ENCODE data around the gene EME1. TPM values are rescaled to one million over a fixed set of nuclear protein-coding genes. Genes with fewer than 3 reads are reported as not detected.

EME1 gene
- total and polyA plus RNA-seq, 10 of the 15 experiments (the other 5 are each of a cell fraction or from before 2014, with no cell fraction given) = 13.8 to 40.5 (median 22.0) TPM

GRCh38 chr17:50326831-50327364, 46.1 kb upstream of the EME1 start (continued):
- TF ChIP-seq CUX1 (IDR thresholded peaks at IDR 0.05; ENCODE audit: insufficient replicate concordance, low read depth, low read length) = no peak
- TF ChIP-seq CREM (IDR thresholded peaks at IDR 0.05; ENCODE audit: low read depth) = no peak
- 0 out of 2 replicates have a peak, but pooled peaks have one; percentile 4 for TF ChIP-seq TCF12 (IDR thresholded peaks at IDR 0.05; ENCODE audit: low read depth, low read length)
- TF ChIP-seq NR2C1 (IDR thresholded peaks at IDR 0.05) = no peak
- TF ChIP-seq IKZF2 (IDR thresholded peaks at IDR 0.05) = peak; percentile 91 to 92
- TF ChIP-seq DPF2 (IDR thresholded peaks at IDR 0.05) = peak; percentile 84
- 0 out of 2 replicates have a peak, but pooled peaks have one; percentile 10 for TF ChIP-seq PKNOX1 (IDR thresholded peaks at IDR 0.05)
- no peak for TF ChIP-seq SIX5 (IDR thresholded peaks at IDR 0.05; ENCODE audit: low read depth, low read length, severe bottlenecking)
- TF ChIP-seq POLR2AphosphoS5 (IDR thresholded peaks at IDR 0.05; ENCODE audit: low read length) = no peak
- no peak for TF ChIP-seq STAT1 (conservative IDR thresholded peaks at IDR 0.05)
- peak; percentile 49; the same call in 1 of the 2 replicates for TF ChIP-seq JUNB (IDR thresholded peaks at IDR 0.05)
- TF ChIP-seq MYB (IDR thresholded peaks at IDR 0.05; ENCODE audit: borderline replicate concordance, low read depth, low read length) = no peak
- no peak for TF ChIP-seq YBX1 (IDR thresholded peaks at IDR 0.05)
- no peak for TF ChIP-seq ZNF384 (IDR thresholded peaks at IDR 0.05; ENCODE audit: borderline replicate concordance, low read depth, low read length)
- peak; percentile 30; the same call in 1 of the 2 replicates for TF ChIP-seq EED (IDR thresholded peaks at IDR 0.05; ENCODE audit: low read depth)
- TF ChIP-seq CEBPB (IDR thresholded peaks at IDR 0.05; ENCODE audit: borderline replicate concordance in 1 of 2, low read depth in 2 of 2, low read length in 2 of 2) = no peak
- TF ChIP-seq CTCF (IDR thresholded peaks at IDR 0.05 in 2 of 3, conservative IDR thresholded peaks at IDR 0.05 in 1 of 3; ENCODE audit: control insufficient read depth in 2 of 3, extremely low read depth in 1 of 3, insufficient read depth in 1 of 3, low read depth in 3 of 3, low read length in 3 of 3) = no peak
- peak; percentile 39; the same call in 1 of the 2 replicates for TF ChIP-seq BMI1 (IDR thresholded peaks at IDR 0.05; ENCODE audit: borderline replicate concordance)
- no peak for TF ChIP-seq PAX8 (IDR thresholded peaks at IDR 0.05)
- peak; percentile 44; the same call in 1 of the 2 replicates for TF ChIP-seq ATF2 (IDR thresholded peaks at IDR 0.05; ENCODE audit: low read length)
- no peak for TF ChIP-seq HDGF (IDR thresholded peaks at IDR 0.05)

All from GM12878 (cell line).